ENCODE measurements around the gene CACNA1C.

The CACNA1C gene

GRCh38 chr12:2351161-2351560 is 298.4 kb downstream of the CACNA1C start:
- in situ Hi-C loops (cut with MboI; ENCODE audit: low sequenced_read_pairs, unreplicated experiment), result no loop called here
- no peak for DNase-seq (ENCODE audit: low spot score)
- no peak for TF ChIP-seq CTCF (IDR thresholded peaks at IDR 0.05; ENCODE audit: borderline replicate concordance, control extremely low read depth, extremely low read depth, insufficient read depth, missing control alignments)

- in situ Hi-C loops (cut with MboI; ENCODE audit: low sequenced_read_pairs, unreplicated experiment), result no loop called here
- no peak for TF ChIP-seq CTCF (IDR thresholded peaks at IDR 0.05; ENCODE audit: borderline replicate concordance, control extremely low read depth, extremely low read depth, insufficient read depth, missing control alignments)
- no peak for DNase-seq (ENCODE audit: low spot score)
Measured at GRCh38 chr12:2352203-2352602, 299.4 kb downstream of the CACNA1C start.

GRCh38 chr12:2353281-2353680 is 300.5 kb downstream of the CACNA1C start:
- no peak for TF ChIP-seq CTCF (IDR thresholded peaks at IDR 0.05; ENCODE audit: borderline replicate concordance, control extremely low read depth, extremely low read depth, insufficient read depth, missing control alignments)
- DNase-seq (ENCODE audit: low spot score), result no peak
- in situ Hi-C loops (cut with MboI; ENCODE audit: low sequenced_read_pairs, unreplicated experiment), result no loop called here

- no peak for TF ChIP-seq CTCF (IDR thresholded peaks at IDR 0.05; ENCODE audit: borderline replicate concordance, control extremely low read depth, extremely low read depth, insufficient read depth, missing control alignments)
- DNase-seq (ENCODE audit: low spot score), result no peak
- in situ Hi-C loops (cut with MboI; ENCODE audit: low sequenced_read_pairs, unreplicated experiment), result no loop called here
Measured at GRCh38 chr12:2353691-2354090, 300.9 kb downstream of the CACNA1C start.

- no peak for TF ChIP-seq CTCF (IDR thresholded peaks at IDR 0.05; ENCODE audit: borderline replicate concordance, control extremely low read depth, extremely low read depth, insufficient read depth, missing control alignments)
- no peak for DNase-seq (ENCODE audit: low spot score)
- in situ Hi-C loops (cut with MboI; ENCODE audit: low sequenced_read_pairs, unreplicated experiment), result no loop called here
Measured at GRCh38 chr12:2354151-2354991, 301.6 kb downstream of the CACNA1C start.

GRCh38 chr12:2355198-2355597 is 302.4 kb downstream of the CACNA1C start:
- no peak for DNase-seq (ENCODE audit: low spot score)
- in situ Hi-C loops (cut with MboI; ENCODE audit: low sequenced_read_pairs, unreplicated experiment), result no loop called here
- TF ChIP-seq CTCF (IDR thresholded peaks at IDR 0.05; ENCODE audit: borderline replicate concordance, control extremely low read depth, extremely low read depth, insufficient read depth, missing control alignments), result no peak
